Anterior cingulate cortex (tissue), 58 donors: ENCODE data around the gene EEA1.
"Not testable (repeated sequence)": the region's sequence is repeated elsewhere in the genome, so short reads cannot be mapped to it uniquely, and the experiment has no call there.

Experiments
- DNase-seq, 58 donors: peaks; one replicate each; lab custom pipeline; 2025; lab: John Stamatoyannopoulos, UW

The EEA1 gene

GRCh38 chr12:92928962-92929915, at the start of gene EEA1:
TSS of gene EEA1 (minus strand) at chr12:92929295. CDS start at chr12:92929066, 229 bp downstream.
- DNase-seq, result peak; percentile 70 to 98 (median 96)

GRCh38 chr12:92978607-92979006, 49.5 kb upstream of the EEA1 start:
- no peak for DNase-seq

- no peak for DNase-seq
Measured at GRCh38 chr12:92977326-92977725, 48.2 kb upstream of the EEA1 start.

- DNase-seq, result no peak
Measured at GRCh38 chr12:92974759-92975158, 45.7 kb upstream of the EEA1 start.

- no peak for DNase-seq
Measured at GRCh38 chr12:92973614-92974013, 44.5 kb upstream of the EEA1 start.

GRCh38 chr12:92971859-92972524, 42.9 kb upstream of the EEA1 start:
- DNase-seq, result no peak

- DNase-seq, result no peak
Measured at GRCh38 chr12:92968176-92968813, 39.2 kb upstream of the EEA1 start.

GRCh38 chr12:92964378-92964777, 35.3 kb upstream of the EEA1 start:
- not testable (repeated sequence) for DNase-seq

GRCh38 chr12:92961949-92962348, 32.9 kb upstream of the EEA1 start:
- DNase-seq, result no peak

- DNase-seq, result no peak
Measured at GRCh38 chr12:92955997-92956663, 27.0 kb upstream of the EEA1 start.

GRCh38 chr12:92953747-92954146, 24.7 kb upstream of the EEA1 start:
- no peak for DNase-seq

- no peak for DNase-seq
Measured at GRCh38 chr12:92952394-92952793, 23.3 kb upstream of the EEA1 start.

GRCh38 chr12:92951006-92951405, 21.9 kb upstream of the EEA1 start:
- DNase-seq, result no peak

- no peak for DNase-seq
Measured at GRCh38 chr12:92950011-92950410, 20.9 kb upstream of the EEA1 start.

GRCh38 chr12:92949466-92949865, 20.4 kb upstream of the EEA1 start:
- no peak for DNase-seq

- no peak for DNase-seq
Measured at GRCh38 chr12:92947589-92948215, 18.6 kb upstream of the EEA1 start.

GRCh38 chr12:92945659-92946220, 16.6 kb upstream of the EEA1 start:
- no peak for DNase-seq

GRCh38 chr12:92943482-92944250, 14.6 kb upstream of the EEA1 start:
- no peak for DNase-seq

GRCh38 chr12:92942905-92943304, 13.8 kb upstream of the EEA1 start:
- DNase-seq, result no peak
